OCI-LY7 (cell line): ENCODE results near the gene SEZ6L. TPM values are rescaled to one million over a fixed set of nuclear protein-coding genes. Genes with fewer than 3 reads are reported as not detected.
A peak's percentile ranks its signal among the peaks of the same experiment; 100 is the strongest.

Source experiments
- BruUV-seq: library from RNA; stranded (reverse); fragments of 400-500 nt; replicated peaks from 2 replicates; lab custom pipeline; 2021; lab: Mats Ljungman, UMichigan
- CTCF ChIA-PET: fragments of 300-600 bp; sonication (Branson Sonifier 250); formaldehyde crosslinking; loops from one replicate; lab custom pipeline; 2022; ENCODE audit warnings: antibody characterized with exemption; ENCODE audit not compliant: unreplicated experiment; lab: Charles Lee
- POLR2A ChIA-PET: fragments of 300-600 bp; sonication (Branson Sonifier 250); formaldehyde crosslinking; loops from one replicate; lab custom pipeline; 2022; ENCODE audit warnings: antibody characterized with exemption; lab: Charles Lee
- DNase-seq: peaks from one replicate; pipeline ENCODE4 v3.0.0-alpha.2; 2015; ENCODE audit warnings: low spot score
- H2AFZ ChIP-seq: fragments of 200-600 bp; sonication (generic), shearing (Covaris generic); 2 replicates; pipeline ENCODE4 v1.6.1; 2014; ENCODE audit warnings: mild to moderate bottlenecking, antibody characterized with exemption, low read length, moderate library complexity
- H3K27ac ChIP-seq: fragments of 200-600 bp; sonication (generic); 2 replicates; pipeline ENCODE4 v1.5.1; 2014; ENCODE audit warnings: mixed run types, low read depth, mild to moderate bottlenecking, moderate library complexity, low read length, inconsistent platforms; ENCODE audit not compliant: poor library complexity, severe bottlenecking
- H3K36me3 ChIP-seq: fragments of 200-600 bp; sonication (generic); 2 replicates; pipeline ENCODE4 v1.6.1; 2014; ENCODE audit warnings: mild to moderate bottlenecking, antibody characterized with exemption, low read length, moderate library complexity, mixed read lengths; ENCODE audit not compliant: insufficient read depth
- H3K4me1 ChIP-seq: fragments of 200-600 bp; sonication (generic); 2 replicates; pipeline ENCODE4 v1.5.1; 2014; ENCODE audit warnings: mild to moderate bottlenecking, low read length; ENCODE audit not compliant: insufficient read depth, poor library complexity, severe bottlenecking
- H3K4me2 ChIP-seq: fragments of 200-600 bp; sonication (generic); 2 replicates; pipeline ENCODE4 v1.6.1; 2014; ENCODE audit warnings: mild to moderate bottlenecking, low read length
- H3K4me3 ChIP-seq: fragments of 200-600 bp; sonication (generic); 2 replicates; pipeline ENCODE4 v1.5.1; 2014; ENCODE audit warnings: mild to moderate bottlenecking, low read depth, low read length; ENCODE audit not compliant: poor library complexity, severe bottlenecking
- H3K79me2 ChIP-seq: fragments of 200-600 bp; sonication (generic); 2 replicates; pipeline ENCODE4 v1.6.1; 2016; ENCODE audit warnings: low read depth, mild to moderate bottlenecking, low read length, moderate library complexity, mixed read lengths; ENCODE audit not compliant: insufficient read depth
- H3K9me2 ChIP-seq: fragments of 200-600 bp; sonication (generic); 2 replicates; pipeline ENCODE4 v1.6.1; 2016; ENCODE audit warnings: mild to moderate bottlenecking, low read length, mixed read lengths; ENCODE audit not compliant: insufficient read depth
- H3K9me3 ChIP-seq: fragments of 200-600 bp; sonication (generic); 2 replicates; pipeline ENCODE4 v1.6.1; 2014; ENCODE audit warnings: mild to moderate bottlenecking, mixed run types, low read length, mixed read lengths
- H4K20me1 ChIP-seq: fragments of 200-600 bp; sonication (generic); 2 replicates; pipeline ENCODE4 v1.6.1; 2014; ENCODE audit warnings: mild to moderate bottlenecking, antibody characterized with exemption, low read length, moderate library complexity, mixed read lengths; ENCODE audit not compliant: insufficient read depth
- CTCF ChIP-seq: fragments of 200-600 bp; sonication (generic); conservative IDR thresholded peaks from 2 replicates; pipeline ENCODE4 v1.5.1; 2014; ENCODE audit warnings: mild to moderate bottlenecking, antibody characterized with exemption, low read length, moderate library complexity, mixed read lengths
- EZH2phosphoT487 ChIP-seq: fragments of 200-600 bp; sonication (generic); IDR thresholded peaks from 2 replicates; pipeline ENCODE4 v1.6.1; 2018; ENCODE audit warnings: low read depth, borderline replicate concordance, mild to moderate bottlenecking, mixed run types, antibody characterized with exemption, low read length, moderate library complexity, mixed read lengths
- intact Hi-C: fragments of 100-400 bp; cut with micrococcal nuclease; formaldehyde crosslinking; loops from one replicate; pipeline ENCODE4 v1.10.0; 2022; ENCODE audit not compliant: unreplicated experiment
- small RNA-seq: library from RNA; depleted of rRNA; stranded (forward); fragments of <200 nt; gene quantifications from one replicate; pipeline ENCODE3, GENCODE V24; 2014
- total RNA-seq, 2 experiments: library from RNA; depleted of rRNA in 1 of 2; stranded (reverse); fragments of >200 nt in 1 of 2; shearing (Covaris generic) in 1 of 2; gene quantifications; 2 replicates each; pipeline ENCODE4 v1.2.3, GENCODE V29; 2014 to 2022

Gene SEZ6L
- total RNA-seq, 2 experiments from 2014 or later: not detected

DNA sequence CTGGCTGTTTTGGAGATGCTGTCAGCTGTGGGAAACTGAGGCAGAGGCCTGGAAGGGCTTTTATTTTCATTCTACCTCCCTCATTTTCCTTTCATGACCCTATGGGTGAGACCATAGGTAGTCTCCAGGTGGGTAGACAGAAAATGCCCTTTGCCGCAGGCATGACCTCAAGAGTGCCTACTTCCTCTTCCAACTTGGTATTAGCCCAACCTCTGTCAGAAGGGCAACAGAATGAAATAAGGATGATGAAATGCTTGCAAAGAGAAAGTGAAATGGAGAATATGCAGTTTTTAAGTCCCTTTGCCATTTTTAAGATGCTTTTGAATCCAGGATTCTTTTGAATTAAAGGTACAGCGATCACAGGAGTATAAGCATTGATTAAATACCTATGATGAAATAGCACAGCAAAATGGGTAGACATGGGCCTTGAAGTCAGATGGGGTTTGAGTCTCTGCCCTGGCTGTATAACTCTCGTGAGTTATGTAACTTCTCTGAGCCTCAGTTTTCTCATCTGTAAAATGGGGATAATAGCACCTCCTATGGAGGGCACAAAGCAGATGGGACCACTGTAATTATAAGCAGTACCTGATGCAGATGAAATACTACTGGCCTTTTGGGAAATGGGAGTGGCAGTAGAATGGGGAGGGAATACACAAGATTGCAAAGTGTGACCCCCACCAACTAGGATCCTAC is 263.5 kb downstream of the SEZ6L start:
- Histone ChIP-seq H3K27ac (peak overlapping the region; percentile 2), H2AFZ (no peak overlapping the region), H3K9me3 (no peaks in the 10 kb centered on the region), H3K79me2 (no peaks in the 10 kb centered on the region), H3K9me2 (no peaks in the 10 kb centered on the region), H3K4me1 (peaks cover 41% of the 10 kb centered on the region), H3K4me3 (no peak overlapping the region), H3K4me2 (peak overlapping the region; percentile 45), H4K20me1 (peaks cover 7% of the 10 kb centered on the region; the same call in 1 of the 2 replicates), H3K36me3 (no peaks in the 10 kb centered on the region)
- no TSS peak for BruUV-seq
- CTCF ChIA-PET: no interaction called here
- intact Hi-C loops: no loop called here
- peak; percentile 73 for DNase-seq
- POLR2A ChIA-PET: no interaction called here
- TF ChIP-seq CTCF: no peak
- TF ChIP-seq EZH2phosphoT487: no peak

Small RNAs within 50 kb of the gene (small RNA-seq; reads per million reads assigned to genes)
- not detected for gene RNA5SP495
